IMR-90 (cell line): ENCODE measurements around the gene DAD1. TPM values are rescaled to one million over a fixed set of nuclear protein-coding genes. Genes with fewer than 3 reads are reported as not detected.

Source experiments
- ATAC-seq: fragments of 200-7000 bp; cut with Tn5 transposase; 2 replicates; pipeline ENCODE4 v1.9.1; 2020; ENCODE audit warnings: low read depth, mild to moderate bottlenecking, moderate library complexity
- BruUV-seq: library from RNA; stranded (reverse); fragments of 400-500 nt; replicated peaks from 2 replicates; lab custom pipeline; 2021; lab: Mats Ljungman, UMichigan
- CTCF ChIA-PET: fragments of 300-600 bp; formaldehyde crosslinking; extraction: SDS; loops from one replicate; lab custom pipeline; 2021; ENCODE audit warnings: antibody characterized with exemption; lab: Yijun Ruan, JAX
- POLR2A ChIA-PET: fragments of 300-600 bp; sonication (Branson Sonifier 250); formaldehyde crosslinking; loops from one replicate; lab custom pipeline; 2022; ENCODE audit warnings: antibody characterized with exemption; ENCODE audit not compliant: unreplicated experiment; lab: Charles Lee
- DNase-seq: peaks from one replicate; pipeline ENCODE4 v3.0.0; 2013
- H2AFZ ChIP-seq: replicated peaks from 2 replicates; pipeline ENCODE3; 2013; ENCODE audit warnings: low read length, mild to moderate bottlenecking; ENCODE audit not compliant: poor library complexity
- H2AK5ac ChIP-seq: 2 replicates; pipeline ENCODE4 v1.6.1; 2013; ENCODE audit warnings: low read depth, low read length, inconsistent platforms
- H2AK9ac ChIP-seq: replicated peaks from 2 replicates; pipeline ENCODE3; 2013; ENCODE audit warnings: mild to moderate bottlenecking, low read depth, low read length, moderate library complexity; ENCODE audit not compliant: poor library complexity
- H2BK120ac ChIP-seq: 2 replicates; pipeline ENCODE4 v1.6.1; 2013; ENCODE audit warnings: low read depth, low read length, inconsistent platforms
- H2BK15ac ChIP-seq: 3 replicates; pipeline ENCODE4 v1.6.1; 2013; ENCODE audit warnings: low read depth, low read length, inconsistent platforms
- H2BK20ac ChIP-seq: 2 replicates; pipeline ENCODE4 v1.6.1; 2013; ENCODE audit warnings: low read depth, mild to moderate bottlenecking, inconsistent platforms, low read length, moderate library complexity
- H2BK5ac ChIP-seq: 2 replicates; pipeline ENCODE4 v1.6.1; 2013; ENCODE audit warnings: mild to moderate bottlenecking, low read depth, low read length, inconsistent platforms; ENCODE audit not compliant: poor library complexity, severe bottlenecking
- H3K14ac ChIP-seq: replicated peaks from 2 replicates; pipeline ENCODE4 v1.6.1; 2013; ENCODE audit warnings: low read depth, low read length, inconsistent platforms
- H3K18ac ChIP-seq: 2 replicates; pipeline ENCODE4 v1.6.1; 2013; ENCODE audit warnings: low read depth, low read length, control low read depth
- H3K23ac ChIP-seq: 2 replicates; pipeline ENCODE4 v1.6.1; 2013; ENCODE audit warnings: low read depth, low read length, inconsistent platforms
- H3K27ac ChIP-seq: 2 replicates; pipeline ENCODE4 v1.5.1; 2013; ENCODE audit warnings: mild to moderate bottlenecking, control low read depth, low read length; ENCODE audit not compliant: insufficient read depth
- H3K27me3 ChIP-seq: 2 replicates; pipeline ENCODE4 v1.6.1; 2013; ENCODE audit warnings: low read length; ENCODE audit not compliant: control insufficient read depth, insufficient read depth
- H3K36me3 ChIP-seq: 2 replicates; pipeline ENCODE4 v1.6.1; 2013; ENCODE audit warnings: low read length, mixed read lengths; ENCODE audit not compliant: control insufficient read depth, insufficient read depth
- H3K4ac ChIP-seq: 2 replicates; pipeline ENCODE4 v1.6.1; 2013; ENCODE audit warnings: low read depth, low read length, inconsistent platforms
- H3K4me1 ChIP-seq: 2 replicates; pipeline ENCODE4 v1.6.1; 2013; ENCODE audit warnings: low read length, mixed read lengths; ENCODE audit not compliant: control insufficient read depth, insufficient read depth
- H3K4me2 ChIP-seq: 2 replicates; pipeline ENCODE4 v1.6.1; 2013; ENCODE audit warnings: low read depth, mild to moderate bottlenecking, control low read depth, low read length, moderate library complexity
- H3K4me3 ChIP-seq: 2 replicates; pipeline ENCODE4 v1.5.1; 2013; ENCODE audit warnings: low read depth, mild to moderate bottlenecking, control low read depth, low read length, moderate library complexity; ENCODE audit not compliant: insufficient read depth
- H3K56ac ChIP-seq: 2 replicates; pipeline ENCODE4 v1.6.1; 2013; ENCODE audit warnings: low read length, inconsistent platforms; ENCODE audit not compliant: insufficient read depth; ENCODE audit errors: extremely low read depth
- H3K79me1 ChIP-seq, 2 experiments: 2 replicates each; pipeline ENCODE4 v1.6.1; 2013; ENCODE audit warnings: low read length in 2 of 2, inconsistent platforms in 1 of 2, low read depth in 1 of 2
- H3K9ac ChIP-seq: 2 replicates; pipeline ENCODE4 v1.6.1; 2013; ENCODE audit warnings: low read depth, low read length, control low read depth
- H3K9me1 ChIP-seq: 2 replicates; pipeline ENCODE4 v1.6.1; 2013; ENCODE audit warnings: low read length, inconsistent platforms; ENCODE audit not compliant: insufficient read depth
- H3K9me3 ChIP-seq: 2 replicates; pipeline ENCODE4 v1.6.1; 2013; ENCODE audit warnings: low read length; ENCODE audit not compliant: control insufficient read depth, insufficient read depth
- H4K20me1 ChIP-seq: 2 replicates; pipeline ENCODE4 v1.6.1; 2013; ENCODE audit warnings: low read length, inconsistent platforms; ENCODE audit not compliant: insufficient read depth
- H4K5ac ChIP-seq: 2 replicates; pipeline ENCODE4 v1.6.1; 2013; ENCODE audit warnings: mild to moderate bottlenecking, low read depth, low read length, control low read depth
- H4K8ac ChIP-seq, 2 experiments: 2 replicates each; pipeline ENCODE4 v1.6.1; 2013; ENCODE audit warnings: low read depth in 2 of 2, low read length in 2 of 2, control low read depth in 1 of 2, inconsistent platforms in 1 of 2
- H4K91ac ChIP-seq: 2 replicates; pipeline ENCODE4 v1.6.1; 2013; ENCODE audit warnings: low read depth, low read length, inconsistent platforms; ENCODE audit not compliant: insufficient read depth
- BHLHE40 ChIP-seq: fragments of 150-350 bp; IDR thresholded peaks from 2 replicates; pipeline ENCODE4 v1.6.1; 2016; ENCODE audit warnings: mild to moderate bottlenecking, low read depth, low read length
- CEBPB ChIP-seq: IDR thresholded peaks from 2 replicates; pipeline ENCODE4 v1.6.1; 2012; ENCODE audit warnings: low read depth, low read length, improper control_type of control experiment
- CHD1 ChIP-seq: IDR thresholded peaks from 2 replicates; pipeline ENCODE4 v1.6.1; 2012; ENCODE audit warnings: low read depth, low read length, improper control_type of control experiment
- CTCF ChIP-seq: conservative IDR thresholded peaks from 2 replicates; pipeline ENCODE4 v1.5.1; 2012; ENCODE audit warnings: mild to moderate bottlenecking, low read depth, low read length, improper control_type of control experiment
- FOS ChIP-seq: fragments of 150-350 bp; IDR thresholded peaks from 2 replicates; pipeline ENCODE4 v1.6.1; 2016; ENCODE audit warnings: low read depth, low read length
- MAFK ChIP-seq: IDR thresholded peaks from 2 replicates; pipeline ENCODE4 v1.6.1; 2012; ENCODE audit warnings: low read depth, low read length, improper control_type of control experiment
- MAZ ChIP-seq: IDR thresholded peaks from 2 replicates; pipeline ENCODE4 v1.6.1; 2012; ENCODE audit warnings: low read depth, mild to moderate bottlenecking, low read length, improper control_type of control experiment, moderate library complexity, borderline replicate concordance
- MXI1 ChIP-seq: IDR thresholded peaks from 2 replicates; pipeline ENCODE4 v1.6.1; 2012; ENCODE audit warnings: low read depth, mild to moderate bottlenecking, low read length, moderate library complexity, borderline replicate concordance
- NFE2L2 ChIP-seq: fragments of 150-350 bp; IDR thresholded peaks from 2 replicates; pipeline ENCODE4 v1.6.1; 2016; ENCODE audit warnings: low read depth, mild to moderate bottlenecking, low read length
- POLR2A ChIP-seq: IDR thresholded peaks from 2 replicates; pipeline ENCODE4 v1.6.1; 2012; ENCODE audit warnings: mild to moderate bottlenecking, low read depth, low read length
- RAD21 ChIP-seq: IDR thresholded peaks from 2 replicates; pipeline ENCODE4 v1.6.1; 2012; ENCODE audit warnings: low read length, improper control_type of control experiment
- RCOR1 ChIP-seq: IDR thresholded peaks from 2 replicates; pipeline ENCODE4 v1.6.1; 2012; ENCODE audit warnings: mild to moderate bottlenecking, low read length, improper control_type of control experiment; ENCODE audit not compliant: insufficient replicate concordance
- RFX5 ChIP-seq: IDR thresholded peaks from 2 replicates; pipeline ENCODE4 v1.8.0; 2012; ENCODE audit warnings: low read depth, mild to moderate bottlenecking, low read length, moderate library complexity
- SMC3 ChIP-seq: fragments of 150-350 bp; IDR thresholded peaks from 2 replicates; pipeline ENCODE4 v1.6.1; 2016; ENCODE audit warnings: low read depth, mild to moderate bottlenecking, antibody characterized with exemption, low read length, moderate library complexity
- USF2 ChIP-seq: fragments of 150-350 bp; IDR thresholded peaks from 2 replicates; pipeline ENCODE4 v1.6.1; 2017; ENCODE audit warnings: mild to moderate bottlenecking, antibody characterized with exemption, low read length, low read depth
- WGBS, 2 experiments: methylation state at CpG; one replicate each; pipeline versions ENCODE4 v1.1.5 to v1.1.7; 2013; ENCODE audit warnings: missing lambda C conversion rate in 2 of 2; ENCODE audit not compliant: insufficient read length in 1 of 2; ENCODE audit errors: extremely low coverage in 2 of 2; 5-methylcytosine and 5-hydroxymethylcytosine counted together
- dilution Hi-C: fragments of 300-500 bp; cut with HindIII; formaldehyde crosslinking; loops from one replicate; pipeline ENCODE4 v1.14.3; 2018; ENCODE audit warnings: low sequenced_read_pairs; ENCODE audit not compliant: unreplicated experiment
- in situ Hi-C: fragments of 300-500 bp; cut with MboI; formaldehyde crosslinking; loops from 3 replicates; pipeline ENCODE4 v1.14.3; 2019; ENCODE audit warnings: low sequenced_read_pairs, inconsistent platforms, mixed read lengths
- intact Hi-C: fragments of 100-400 bp; cut with micrococcal nuclease; formaldehyde crosslinking; loops from 2 replicates; pipeline ENCODE4 v1.10.0; 2022
- polyA plus RNA-seq, 3 experiments: library from polyadenylated mRNA; depleted of rRNA; stranded (reverse); fragments of >200 nt; gene quantifications; 2 replicates each; pipeline ENCODE4 v1.2.3, GENCODE V29; 2012; ENCODE audit warnings: low replicate concordance in 1 of 3
- total RNA-seq: library from RNA; depleted of rRNA; stranded (reverse); fragments of >200 nt; gene quantifications from 2 replicates; pipeline ENCODE4 v1.2.3, GENCODE V29; 2012

Gene DAD1
- total and polyA plus RNA-seq, 2 of the 4 experiments (the other 2 are of a cell fraction): 396 to 496 TPM

GRCh38 chr14:22547313-22547947 lies 41.6 kb downstream of the DAD1 start:
- Histone ChIP-seq H4K91ac (peak overlapping the region; percentile 27; the same call in 1 of the 2 replicates), H3K4me2 (no peak overlapping the region), H4K8ac (no peak overlapping the region), H3K79me1 (no peaks in the 10 kb centered on the region), H3K18ac (no peak overlapping the region), H3K36me3 (no peaks in the 10 kb centered on the region), H3K27ac (no peak overlapping the region), H2AFZ (no peak overlapping the region), H3K9me1 (peaks cover 37% of the 10 kb centered on the region), H3K56ac (no peak overlapping the region), H3K14ac (no peak overlapping the region), H3K9me3 (no peaks in the 10 kb centered on the region), H3K23ac (no peak overlapping the region), H2AK5ac (peak overlapping the region; percentile 46), H2BK5ac (no peak overlapping the region), H2BK120ac (peak overlapping the region; percentile 26; the same call in 1 of the 2 replicates), H2AK9ac (no peak overlapping the region), H2BK20ac (peak overlapping the region; percentile 14; the same call in 1 of the 2 replicates), H4K20me1 (no peaks in the 10 kb centered on the region), H4K5ac (no peak overlapping the region), H3K9ac (no peak overlapping the region), H3K4ac (peak overlapping the region; percentile 3), H3K27me3 (peaks cover 7% of the 10 kb centered on the region; the same call in 1 of the 2 replicates), H3K4me3 (no peak overlapping the region), H2BK15ac (peak overlapping the region; percentile 15; the same call in 2 of the 3 replicates), H3K4me1 (peaks cover 24% of the 10 kb centered on the region)
- 100% methylated on average over 1 of the region's 9 CpGs; no CpG with 5 or more reads in 1 of the 2 experiments for WGBS, 2 experiments
- ChIA-PET POLR2A (no interaction called here), CTCF (interaction anchor here (1.8 kb wide), 1 partner anchor 9 kb away, joined by 6 read pairs; no protein-coding TSS in a partner anchor)
- intact Hi-C loops (loop anchor here (2.0 kb wide), 1 partner anchor 161 kb away; no protein-coding TSS in a partner anchor), in situ Hi-C loops (loop anchor here (25.0 kb wide), 1 partner anchor 765 kb away; the partner anchor contains the start of genes BCL2L2, PABPN1 and PPP1R3E), dilution Hi-C loops (no loop called here)
- BruUV-seq: no TSS peak
- DNase-seq (no peak), ATAC-seq (no peak)
- TF ChIP-seq RCOR1: no peak
- TF ChIP-seq CTCF: no peak
- TF ChIP-seq CEBPB: no peak
- no peak for TF ChIP-seq CHD1
- TF ChIP-seq MXI1: no peak
- no peak for TF ChIP-seq POLR2A
- no peak for TF ChIP-seq NFE2L2
- no peak for TF ChIP-seq FOS
- TF ChIP-seq BHLHE40: no peak
- no peak for TF ChIP-seq MAZ
- no peak for TF ChIP-seq RFX5
- TF ChIP-seq RAD21: no peak
- TF ChIP-seq MAFK: no peak
- TF ChIP-seq USF2: no peak
- no peak for TF ChIP-seq SMC3
